Measurements from ENCODE around the gene SERTAD4. TPM values are rescaled to one million over a fixed set of nuclear protein-coding genes. Genes with fewer than 3 reads are reported as not detected.

SERTAD4 gene
- total and polyA plus RNA-seq, 10 of the 15 experiments (the other 5 are each of a cell fraction or from before 2014, with no cell fraction given) = not detected

DNA sequence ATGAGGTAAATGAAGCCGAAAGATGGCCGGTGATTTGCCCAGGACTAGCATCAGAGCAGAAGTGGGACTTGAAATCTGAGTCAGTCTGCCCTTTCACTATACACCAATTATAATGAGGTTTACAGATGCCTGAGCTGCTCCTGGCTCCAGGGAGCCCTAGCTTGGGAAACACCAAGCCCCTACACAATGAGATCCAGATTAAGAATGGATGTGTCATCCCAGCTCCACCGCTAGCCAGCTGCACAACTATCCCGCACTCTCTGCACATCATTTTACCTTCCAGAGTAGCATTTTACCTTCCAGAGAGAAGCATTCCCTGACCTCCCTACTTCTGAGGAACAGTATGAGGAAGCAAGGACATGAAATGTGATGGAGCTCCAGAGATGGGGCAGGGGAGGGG, 27.0 kb downstream of the SERTAD4 start:
- FAIRE-seq = no peak
- Histone ChIP-seq H3K4me1 (ENCODE audit: control insufficient read depth, insufficient read depth, low read length) (no peaks in the 10 kb centered on the region), H3K27me3 (replicated peaks in 1 of 2; ENCODE audit: control insufficient read depth in 2 of 2, insufficient read depth in 2 of 2, low read length in 1 of 2) (peaks cover 2 to 6% of the 10 kb centered on the region in 2 experiments; a peak in 1 of 4 replicates), H3K9ac (ENCODE audit: control insufficient read depth, insufficient read depth, low read length) (no peak overlapping the region), H3K36me3 (ENCODE audit: control insufficient read depth in 2 of 2, insufficient read depth in 2 of 2, low read length in 1 of 2) (no peaks in the 10 kb centered on the region), H2AFZ (ENCODE audit: control insufficient read depth, low read depth, low read length) (no peak overlapping the region), H4K20me1 (ENCODE audit: control insufficient read depth, insufficient read depth) (no peaks in the 10 kb centered on the region), H3K79me2 (ENCODE audit: control insufficient read depth, insufficient read depth, low read length) (no peaks in the 10 kb centered on the region), H3K4me2 (ENCODE audit: control insufficient read depth, insufficient read depth) (no peak overlapping the region), H3K27ac (ENCODE audit: control insufficient read depth, insufficient read depth) (no peak overlapping the region), H3K4me3 (no peak overlapping the region), H3K9me3 (replicated peaks; ENCODE audit: control insufficient read depth, insufficient read depth, low read length) (no peaks in the 10 kb centered on the region)
- SMC1A ChIA-PET (ENCODE audit: uncharacterized antibody, unreplicated experiment) = no interaction called here
- intact Hi-C loops (cut with micrococcal nuclease; ENCODE audit: unreplicated experiment) = no loop called here
- BruUV-seq (replicated peaks) = no TSS peak
- DNase-seq (ENCODE audit: low read depth, low spot score) = no peak
- RAD21 ChIA-PET (ENCODE audit: unreplicated experiment) = no interaction called here
- TF ChIP-seq KLF5 (IDR thresholded peaks at IDR 0.05; ENCODE audit: partially characterized antibody) = no peak
- no peak for TF ChIP-seq ZNF217 (IDR thresholded peaks at IDR 0.05)
- TF ChIP-seq, protein P1, sequence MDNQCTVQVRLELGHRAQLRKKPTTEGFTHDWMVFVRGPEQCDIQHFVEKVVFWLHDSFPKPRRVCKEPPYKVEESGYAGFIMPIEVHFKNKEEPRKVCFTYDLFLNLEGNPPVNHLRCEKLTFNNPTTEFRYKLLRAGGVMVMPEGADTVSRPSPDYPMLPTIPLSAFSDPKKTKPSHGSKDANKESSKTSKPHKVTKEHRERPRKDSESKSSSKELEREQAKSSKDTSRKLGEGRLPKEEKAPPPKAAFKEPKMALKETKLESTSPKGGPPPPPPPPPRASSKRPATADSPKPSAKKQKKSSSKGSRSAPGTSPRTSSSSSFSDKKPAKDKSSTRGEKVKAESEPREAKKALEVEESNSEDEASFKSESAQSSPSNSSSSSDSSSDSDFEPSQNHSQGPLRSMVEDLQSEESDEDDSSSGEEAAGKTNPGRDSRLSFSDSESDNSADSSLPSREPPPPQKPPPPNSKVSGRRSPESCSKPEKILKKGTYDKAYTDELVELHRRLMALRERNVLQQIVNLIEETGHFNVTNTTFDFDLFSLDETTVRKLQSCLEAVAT (IDR thresholded peaks at IDR 0.05) = no peak
- ATAC-seq = peak; percentile 20; the same call in 1 of the 3 replicates
- in situ Hi-C loops (cut with MboI) = no loop called here
- CTCF ChIA-PET = no interaction called here
- WGBS (ENCODE audit: insufficient coverage, insufficient replicate concordance, low lambda C conversion rate, missing lambda C conversion rate) = 55% methylated on average over 4 of the region's 4 CpGs
- POLR2A ChIA-PET = interaction anchor here (0.5 kb wide), 1 partner anchor 279 kb away, joined by 3 read pairs; no protein-coding TSS in a partner anchor

GRCh38 chr1:210260096-210260495, 27.5 kb downstream of the SERTAD4 start:
- Histone ChIP-seq H3K9me3 (replicated peaks; ENCODE audit: control insufficient read depth, insufficient read depth, low read length) (no peaks in the 10 kb centered on the region), H3K36me3 (ENCODE audit: control insufficient read depth in 2 of 2, insufficient read depth in 2 of 2, low read length in 1 of 2) (no peaks in the 10 kb centered on the region), H3K4me1 (ENCODE audit: control insufficient read depth, insufficient read depth, low read length) (no peaks in the 10 kb centered on the region), H3K79me2 (ENCODE audit: control insufficient read depth, insufficient read depth, low read length) (no peaks in the 10 kb centered on the region), H4K20me1 (ENCODE audit: control insufficient read depth, insufficient read depth) (no peaks in the 10 kb centered on the region), H3K4me2 (ENCODE audit: control insufficient read depth, insufficient read depth) (no peak overlapping the region), H3K9ac (ENCODE audit: control insufficient read depth, insufficient read depth, low read length) (no peak overlapping the region), H3K27ac (ENCODE audit: control insufficient read depth, insufficient read depth) (no peak overlapping the region), H3K4me3 (no peak overlapping the region), H3K27me3 (replicated peaks in 1 of 2; ENCODE audit: control insufficient read depth in 2 of 2, insufficient read depth in 2 of 2, low read length in 1 of 2) (peaks cover 2 to 6% of the 10 kb centered on the region in 2 experiments; a peak in 1 of 4 replicates), H2AFZ (ENCODE audit: control insufficient read depth, low read depth, low read length) (no peak overlapping the region)
- WGBS (ENCODE audit: insufficient coverage, insufficient replicate concordance, low lambda C conversion rate, missing lambda C conversion rate) = 17% methylated on average over 4 of the region's 4 CpGs
- intact Hi-C loops (cut with micrococcal nuclease; ENCODE audit: unreplicated experiment) = no loop called here
- ChIA-PET RAD21 (ENCODE audit: unreplicated experiment) (no interaction called here), CTCF (no interaction called here), POLR2A (interaction anchor here (0.5 kb wide), 1 partner anchor 279 kb away, joined by 3 read pairs; no protein-coding TSS in a partner anchor), SMC1A (ENCODE audit: uncharacterized antibody, unreplicated experiment) (no interaction called here)
- ATAC-seq (no peak), FAIRE-seq (no peak), DNase-seq (ENCODE audit: low read depth, low spot score) (no peak)
- no TSS peak for BruUV-seq (replicated peaks)
- in situ Hi-C loops (cut with MboI) = no loop called here
- TF ChIP-seq BHLHE40 (IDR thresholded peaks at IDR 0.05; ENCODE audit: borderline replicate concordance in 1 of 2, low read depth in 2 of 2, low read length in 1 of 2) (no peak), BACH1 (IDR thresholded peaks at IDR 0.05; ENCODE audit: borderline replicate concordance) (no peak), YY1 (IDR thresholded peaks at IDR 0.05; ENCODE audit: low read depth, low read length) (no peak), PBX3 (IDR thresholded peaks at IDR 0.05; ENCODE audit: insufficient replicate concordance, low read depth, low read length) (no peak), SMAD1 (IDR thresholded peaks at IDR 0.05; ENCODE audit: low read depth, partially characterized antibody) (no peak)
- TF ChIP-seq, protein P2, sequence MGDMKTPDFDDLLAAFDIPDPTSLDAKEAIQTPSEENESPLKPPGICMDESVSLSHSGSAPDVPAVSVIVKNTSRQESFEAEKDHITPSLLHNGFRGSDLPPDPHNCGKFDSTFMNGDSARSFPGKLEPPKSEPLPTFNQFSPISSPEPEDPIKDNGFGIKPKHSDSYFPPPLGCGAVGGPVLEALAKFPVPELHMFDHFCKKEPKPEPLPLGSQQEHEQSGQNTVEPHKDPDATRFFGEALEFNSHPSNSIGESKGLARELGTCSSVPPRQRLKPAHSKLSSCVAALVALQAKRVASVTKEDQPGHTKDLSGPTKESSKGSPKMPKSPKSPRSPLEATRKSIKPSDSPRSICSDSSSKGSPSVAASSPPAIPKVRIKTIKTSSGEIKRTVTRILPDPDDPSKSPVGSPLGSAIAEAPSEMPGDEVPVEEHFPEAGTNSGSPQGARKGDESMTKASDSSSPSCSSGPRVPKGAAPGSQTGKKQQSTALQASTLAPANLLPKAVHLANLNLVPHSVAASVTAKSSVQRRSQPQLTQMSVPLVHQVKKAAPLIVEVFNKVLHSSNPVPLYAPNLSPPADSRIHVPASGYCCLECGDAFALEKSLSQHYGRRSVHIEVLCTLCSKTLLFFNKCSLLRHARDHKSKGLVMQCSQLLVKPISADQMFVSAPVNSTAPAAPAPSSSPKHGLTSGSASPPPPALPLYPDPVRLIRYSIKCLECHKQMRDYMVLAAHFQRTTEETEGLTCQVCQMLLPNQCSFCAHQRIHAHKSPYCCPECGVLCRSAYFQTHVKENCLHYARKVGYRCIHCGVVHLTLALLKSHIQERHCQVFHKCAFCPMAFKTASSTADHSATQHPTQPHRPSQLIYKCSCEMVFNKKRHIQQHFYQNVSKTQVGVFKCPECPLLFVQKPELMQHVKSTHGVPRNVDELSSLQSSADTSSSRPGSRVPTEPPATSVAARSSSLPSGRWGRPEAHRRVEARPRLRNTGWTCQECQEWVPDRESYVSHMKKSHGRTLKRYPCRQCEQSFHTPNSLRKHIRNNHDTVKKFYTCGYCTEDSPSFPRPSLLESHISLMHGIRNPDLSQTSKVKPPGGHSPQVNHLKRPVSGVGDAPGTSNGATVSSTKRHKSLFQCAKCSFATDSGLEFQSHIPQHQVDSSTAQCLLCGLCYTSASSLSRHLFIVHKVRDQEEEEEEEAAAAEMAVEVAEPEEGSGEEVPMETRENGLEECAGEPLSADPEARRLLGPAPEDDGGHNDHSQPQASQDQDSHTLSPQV (IDR thresholded peaks at IDR 0.05) = no peak
